Breast epithelium (tissue), 3 donors: ENCODE measurements around the gene LCE5A.

Experiments used
- CTCF ChIP-seq, 3 donors: fragments of 450-650 bp; IDR thresholded peaks; one replicate each; pipeline ENCODE4 v1.5.1; 2016 to 2017; ENCODE audit warnings: antibody characterized with exemption in 3 of 3, mild to moderate bottlenecking in 3 of 3, moderate library complexity in 3 of 3
- POLR2A ChIP-seq: fragments of 450-650 bp; IDR thresholded peaks from one replicate; pipeline ENCODE4 v1.6.1; 2016; ENCODE audit warnings: antibody characterized with exemption, mild to moderate bottlenecking, moderate library complexity
- POLR2AphosphoS5 ChIP-seq, 3 donors: sonication (generic); formaldehyde crosslinking; IDR thresholded peaks; one replicate each; pipeline ENCODE4 v1.6.1; 2017; ENCODE audit warnings: antibody characterized with exemption in 3 of 3

GRCh38 chr1:152466217-152466616, 44.4 kb upstream of the LCE5A start:
- TF ChIP-seq CTCF (IDR thresholded peaks at IDR 0.05), result no peak
- no peak for TF ChIP-seq POLR2A
- TF ChIP-seq POLR2AphosphoS5 (IDR thresholded peaks at IDR 0.05), result no peak
